ENCODE data around the gene CSRP1. TPM values are rescaled to one million over a fixed set of nuclear protein-coding genes. Genes with fewer than 3 reads are reported as not detected.

CSRP1 gene
- total RNA-seq, 1 donor from 2014 or later, result 67.7 TPM

Other genes starting within 250 kb of the CSRP1 start
- 0.03 TPM for gene PKP1, start 223.6 kb downstream of the CSRP1 start, total RNA-seq
- gene TNNT2, start 129.4 kb downstream of the CSRP1 start, total RNA-seq, result 0.33 TPM
- 27.8 TPM for gene LAD1, start 107.8 kb downstream of the CSRP1 start, total RNA-seq
- not detected for gene TNNI1, start 85.4 kb downstream of the CSRP1 start, total RNA-seq
- 1.8 TPM for gene PHLDA3, start 37.9 kb downstream of the CSRP1 start, total RNA-seq
- gene NAV1, start 32.0 kb upstream of the CSRP1 start, total RNA-seq, result 4.6 TPM

Data from left lobe of liver (tissue), 1 donor.